ENCODE measurements around the gene CPLX4. TPM values are rescaled to one million over a fixed set of nuclear protein-coding genes. Genes with fewer than 3 reads are reported as not detected.
A peak's percentile ranks its signal among the peaks of the same experiment; 100 is the strongest.

The CPLX4 gene
- total RNA-seq, result not detected

- no peak for DNase-seq
Observed at GRCh38 chr18:59318460-59319050, at the start of gene CPLX4. Gene CPLX4, minus strand, starts transcription at chr18:59318649. Its CDS starts 187 bp downstream, at chr18:59318462.

GRCh38 chr18:59360381-59360780 is 41.9 kb upstream of the CPLX4 start:
- DNase-seq, result no peak

- no peak for DNase-seq
Observed at GRCh38 chr18:59359576-59359952, 41.1 kb upstream of the CPLX4 start.

GRCh38 chr18:59358712-59359575 is 40.5 kb upstream of the CPLX4 start, which contains the start of gene LMAN1:
Gene LMAN1, minus strand, starts transcription at chr18:59359265. Its CDS starts 21 bp downstream, at chr18:59359244.
- DNase-seq, result peak; percentile 92

- DNase-seq, result no peak
Observed at GRCh38 chr18:59358414-59358711, 39.9 kb upstream of the CPLX4 start.

GRCh38 chr18:59357928-59358327 is 39.5 kb upstream of the CPLX4 start:
- no peak for DNase-seq

- DNase-seq, result no peak
Observed at GRCh38 chr18:59354731-59355130, 36.3 kb upstream of the CPLX4 start.

- DNase-seq, result no peak
Observed at GRCh38 chr18:59353079-59353680, 34.7 kb upstream of the CPLX4 start.

- no peak for DNase-seq
Observed at GRCh38 chr18:59352250-59352855, 33.9 kb upstream of the CPLX4 start.

GRCh38 chr18:59345556-59345955 is 27.1 kb upstream of the CPLX4 start:
- no peak for DNase-seq

GRCh38 chr18:59344996-59345395 is 26.5 kb upstream of the CPLX4 start:
- DNase-seq, result no peak

- DNase-seq, result no peak
Observed at GRCh38 chr18:59343926-59344325, 25.5 kb upstream of the CPLX4 start.

GRCh38 chr18:59340817-59341216 is 22.4 kb upstream of the CPLX4 start:
- no peak for DNase-seq

- no peak for DNase-seq
Observed at GRCh38 chr18:59340312-59340711, 21.9 kb upstream of the CPLX4 start.

GRCh38 chr18:59332986-59333385 is 14.5 kb upstream of the CPLX4 start:
- no peak for DNase-seq

GRCh38 chr18:59328683-59329082 is 10.2 kb upstream of the CPLX4 start:
- DNase-seq, result no peak

GRCh38 chr18:59325965-59326364 is 7.5 kb upstream of the CPLX4 start:
- no peak for DNase-seq

- no peak for DNase-seq
Observed at GRCh38 chr18:59324623-59324971, 6.1 kb upstream of the CPLX4 start.

- no peak for DNase-seq
Observed at GRCh38 chr18:59323931-59324622, 5.6 kb upstream of the CPLX4 start.

- DNase-seq, result no peak
Observed at GRCh38 chr18:59311631-59312030, 6.8 kb downstream of the CPLX4 start.

GRCh38 chr18:59308938-59309260 is 9.6 kb downstream of the CPLX4 start:
- no peak for DNase-seq

GRCh38 chr18:59308248-59308937 is 10.1 kb downstream of the CPLX4 start:
- peak; percentile 13 for DNase-seq
